Activated CD4-positive, alpha-beta T cell treated with anti-CD3 and anti-CD28 coated beads, Interleukin-2, Interleukin-4, amounts not matched to agents 100 ng/mL and 50 ng/mL, durations not matched to agents 16 hours and 8 hours (primary cell): ENCODE measurements around the gene GRID1.
A peak's percentile ranks its signal among the peaks of the same experiment; 100 is the strongest.
"Not testable (repeated sequence)": the region's sequence is repeated elsewhere in the genome, so short reads cannot be mapped to it uniquely, and the experiment has no call there.

ENCODE experiments used
- DNase-seq: peaks from one replicate; pipeline ENCODE4 v3.0.0-alpha.2; 2020; ENCODE audit warnings: low spot score

The GRID1 gene

DNA sequence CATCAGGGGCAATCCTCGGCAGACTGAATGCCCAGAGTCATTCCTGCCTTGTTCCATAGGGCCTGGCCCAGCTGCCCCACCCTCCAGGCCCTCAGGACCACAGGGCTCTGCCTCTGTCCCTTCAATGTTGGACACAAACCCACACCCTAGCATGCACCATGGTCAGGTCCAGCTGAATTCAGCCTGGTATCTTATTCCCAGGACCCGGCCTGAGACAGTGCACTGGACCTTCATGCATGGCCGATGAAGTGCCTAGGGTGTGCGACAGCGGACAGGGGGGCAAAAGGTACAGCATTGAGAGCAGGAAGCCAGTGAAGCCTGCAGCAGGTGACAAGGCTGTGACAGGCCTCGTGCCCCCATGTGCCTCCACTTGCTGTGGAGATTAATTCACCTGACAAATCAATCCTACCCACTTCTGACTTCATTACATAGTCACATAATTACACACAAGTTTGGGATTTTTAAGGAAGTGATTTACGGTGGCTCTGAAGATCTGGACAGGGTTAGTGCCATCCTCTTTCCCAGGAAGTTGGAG lies 261.9 kb downstream of the GRID1 start:
- DNase-seq: no peak

GRCh38 chr10:86104156-86104555 lies 262.4 kb downstream of the GRID1 start:
- DNase-seq: no peak

DNA sequence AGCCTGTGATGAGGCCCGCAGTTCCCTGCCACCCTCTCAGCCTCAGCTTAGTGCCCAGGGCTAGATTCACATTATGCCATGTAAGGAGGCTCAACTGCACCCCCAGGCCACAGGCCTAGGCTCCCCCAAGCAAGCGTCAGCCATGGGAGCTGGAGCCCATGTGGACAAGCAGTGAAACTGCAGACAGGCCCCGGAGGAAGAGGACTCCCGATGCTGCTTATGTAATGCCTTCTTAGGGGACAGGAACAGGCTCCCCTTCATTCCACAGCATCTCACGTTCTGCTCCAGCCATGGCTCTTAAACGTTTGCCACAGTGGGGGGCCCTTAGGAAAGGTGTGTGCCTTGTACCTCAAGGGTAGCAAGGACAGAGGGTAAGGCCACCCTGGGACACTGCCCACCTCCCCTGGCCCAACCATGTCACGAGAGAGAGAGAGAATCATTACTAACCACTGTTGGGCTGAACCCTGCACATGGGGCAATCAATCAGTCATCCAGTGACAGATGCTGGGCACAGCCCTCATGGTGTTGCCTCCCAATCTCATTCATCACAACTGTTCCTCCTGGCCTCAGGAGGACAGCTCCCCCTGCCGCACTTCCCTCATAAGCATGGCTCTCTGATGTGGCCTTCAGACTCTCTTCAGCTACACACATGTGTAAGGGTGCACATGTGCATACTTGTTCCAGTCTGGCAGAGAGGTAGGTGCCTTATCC lies 263.0 kb downstream of the GRID1 start:
- DNase-seq: no peak

DNA sequence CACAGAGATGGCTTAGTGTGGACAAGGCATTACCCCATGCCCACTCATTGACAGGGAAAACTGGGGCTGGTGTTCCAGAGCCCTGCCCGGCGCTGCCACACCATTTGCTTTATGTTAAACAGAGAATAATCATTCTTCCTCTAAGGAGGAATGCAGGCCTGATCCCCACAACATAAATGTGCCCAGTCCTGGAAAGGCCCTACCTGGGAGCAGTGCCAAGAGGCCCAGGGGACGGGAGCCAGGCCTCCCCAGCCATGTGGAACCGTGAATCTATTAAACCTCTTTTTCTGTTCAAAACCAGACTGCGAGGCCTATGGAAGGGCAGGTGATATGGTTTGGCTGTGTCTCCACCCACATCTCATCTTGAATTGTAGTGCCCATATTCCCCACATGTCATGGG lies 264.1 kb downstream of the GRID1 start:
- no peak for DNase-seq

DNA sequence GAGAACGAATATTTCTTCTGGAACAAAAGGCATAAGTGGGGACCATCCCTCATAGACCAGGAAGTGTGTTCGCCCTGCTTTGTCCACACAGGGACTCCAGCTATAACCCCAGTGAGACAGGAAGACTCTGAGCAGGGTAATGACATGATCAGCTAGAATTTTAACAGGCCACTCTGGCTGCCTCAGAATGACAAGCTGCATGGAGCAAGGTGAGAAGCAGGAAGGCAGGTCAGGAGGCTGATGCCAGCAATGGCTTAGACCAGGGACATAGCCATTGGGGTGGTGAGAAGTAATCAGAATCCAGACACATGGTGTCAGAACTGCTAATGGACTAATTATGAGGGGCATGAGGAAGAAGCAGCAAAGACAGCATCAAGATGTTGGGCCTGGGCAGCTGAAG lies 264.6 kb downstream of the GRID1 start:
- DNase-seq: no peak

- peak; percentile 47 for DNase-seq
Observed at GRCh38 chr10:86100581-86101061, 266.0 kb downstream of the GRID1 start.

DNA sequence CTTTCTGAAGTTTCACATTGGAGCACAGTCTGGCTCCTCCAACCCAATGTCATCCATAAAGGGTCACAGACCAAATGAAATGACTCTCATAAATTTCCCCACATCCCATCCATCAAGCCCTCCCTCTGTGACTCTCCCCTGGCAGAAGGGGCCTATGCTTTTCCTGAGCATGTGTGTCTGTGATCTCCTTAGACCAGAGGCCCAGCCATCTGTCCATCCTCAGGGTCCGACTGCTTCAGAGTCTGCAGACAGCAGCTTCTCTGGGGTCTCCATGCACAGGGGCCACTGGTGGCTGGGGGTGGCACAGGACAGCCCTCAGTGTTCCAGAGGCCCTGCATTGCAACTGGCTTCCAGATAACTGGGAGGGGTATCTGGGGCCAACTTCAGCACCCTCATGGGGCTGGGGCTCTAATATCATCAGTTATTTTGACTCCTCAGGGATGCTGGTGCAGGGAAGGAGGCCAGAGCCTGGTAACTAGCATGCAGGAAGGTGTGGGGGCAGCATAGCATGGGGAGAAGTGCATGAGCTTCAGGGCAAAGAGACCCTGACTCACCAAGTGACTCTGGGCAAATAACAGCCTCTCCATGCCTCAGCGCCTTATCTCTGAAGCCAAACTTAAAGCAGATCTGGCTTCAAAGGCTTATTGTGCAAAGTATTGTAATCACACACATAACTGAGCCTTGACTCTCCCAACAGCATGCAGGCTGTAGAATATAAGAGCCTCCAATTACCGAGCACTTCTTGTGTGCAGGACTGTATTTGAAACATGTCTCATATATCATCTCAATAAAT lies 266.9 kb downstream of the GRID1 start:
- no peak for DNase-seq

DNA sequence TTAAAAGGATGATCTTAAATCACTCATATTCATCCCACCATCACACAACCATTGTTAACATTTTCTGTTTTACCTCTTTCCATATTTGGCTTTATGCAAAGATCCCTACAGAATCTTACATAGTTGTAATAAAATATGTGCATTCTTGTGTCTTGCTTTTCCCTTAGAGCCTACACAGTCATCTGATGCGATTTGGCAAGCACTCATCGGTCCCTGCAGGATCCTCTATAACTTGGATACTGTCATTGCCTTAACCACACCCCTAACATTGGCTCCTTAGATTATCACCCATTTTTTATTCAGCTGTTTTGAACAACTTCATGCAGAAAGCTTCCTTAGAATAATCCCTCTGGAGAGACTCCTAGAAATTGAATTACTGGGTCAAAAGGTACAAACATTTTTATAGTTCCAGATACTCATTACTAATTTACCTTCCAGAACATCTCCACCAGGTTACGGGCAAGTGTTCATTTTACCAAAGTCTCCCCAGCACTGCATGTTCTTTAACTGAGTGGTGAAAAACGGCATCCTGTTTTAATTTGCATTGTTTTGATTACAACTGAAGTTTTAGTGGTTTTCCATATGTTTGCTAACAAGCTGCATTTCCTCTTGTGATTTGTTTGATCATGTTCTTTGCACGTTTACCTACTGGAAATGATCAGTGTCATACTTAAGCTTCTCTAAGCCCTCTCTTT lies 268.3 kb downstream of the GRID1 start:
- DNase-seq: no peak

DNA sequence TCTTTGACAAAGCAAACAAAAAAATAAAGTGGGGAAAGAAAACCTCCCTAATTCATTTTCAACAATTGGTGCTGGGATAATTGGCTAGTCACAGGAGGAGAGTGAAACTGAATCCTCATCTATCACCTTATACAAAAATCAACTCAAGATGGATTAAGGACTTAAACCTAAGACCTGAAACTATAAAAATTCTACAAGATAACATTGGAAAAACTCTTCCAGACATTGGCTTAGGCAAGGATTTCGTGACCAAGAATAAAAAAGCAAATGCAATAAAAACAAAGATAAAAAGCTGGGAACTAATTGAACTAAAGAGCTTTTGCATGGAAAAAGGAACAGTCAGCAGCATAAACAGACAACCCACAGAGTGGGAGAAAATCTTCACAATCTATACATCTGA lies 271.5 kb downstream of the GRID1 start:
- DNase-seq: not testable (repeated sequence)

DNA sequence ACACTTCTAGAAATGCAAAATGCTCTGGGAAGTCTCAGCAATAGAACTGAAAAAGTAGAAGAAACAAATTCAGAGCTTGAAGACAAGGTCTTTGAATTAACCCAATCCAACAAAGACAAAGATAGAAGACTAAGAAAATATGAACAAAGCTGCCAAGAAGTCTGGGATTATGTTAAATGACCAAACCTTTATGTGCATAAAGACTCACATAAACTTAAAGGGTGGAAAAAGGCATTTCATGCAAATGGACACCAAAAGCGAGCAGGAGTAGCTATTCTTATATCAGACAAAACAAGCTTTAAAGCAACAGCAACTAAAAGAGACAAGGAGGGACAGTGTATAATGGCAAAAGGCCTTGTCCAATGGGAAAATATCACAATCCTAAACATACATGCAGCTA lies 274.3 kb downstream of the GRID1 start:
- DNase-seq: not testable (repeated sequence)

DNA sequence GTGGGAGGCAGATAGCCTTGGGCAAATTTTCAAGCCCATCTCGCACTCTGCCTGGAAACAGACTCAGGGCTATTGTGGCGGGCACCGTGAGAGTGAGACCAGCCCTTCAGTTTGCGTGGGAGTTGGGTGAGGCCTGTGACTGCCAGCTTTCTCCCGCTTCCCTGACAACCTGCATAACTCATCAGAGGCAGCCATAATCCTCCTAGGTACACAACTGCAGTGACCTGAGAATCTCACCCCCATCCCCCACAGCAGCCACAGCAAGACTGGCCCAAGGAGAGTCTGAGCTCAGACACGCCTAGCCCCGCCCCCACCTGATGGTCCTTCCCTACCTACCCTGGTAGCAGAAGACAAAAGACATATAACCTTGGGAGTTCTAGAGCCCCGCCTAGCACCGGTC lies 275.4 kb downstream of the GRID1 start:
- no peak for DNase-seq

DNA sequence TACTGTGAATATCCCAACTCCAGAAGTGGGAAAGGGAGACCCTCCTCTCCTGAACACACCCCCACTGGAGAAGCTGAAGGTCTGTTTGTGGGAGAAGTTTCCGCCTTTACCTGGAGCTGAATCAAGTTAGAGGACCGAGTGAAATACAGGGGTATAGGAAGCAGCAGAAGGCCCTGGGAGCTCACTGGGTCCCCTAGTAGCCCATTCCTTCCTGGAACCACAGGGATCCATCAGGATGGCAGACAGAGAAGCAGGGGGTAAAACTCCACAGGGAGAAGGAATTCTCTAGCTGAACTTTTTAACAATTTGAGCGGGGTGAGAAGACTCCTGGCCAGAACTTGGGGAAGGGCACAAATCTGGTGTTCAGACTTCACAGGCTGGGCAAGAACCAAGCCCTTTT lies 275.8 kb downstream of the GRID1 start:
- DNase-seq: no peak

GRCh38 chr10:86087716-86088115 lies 278.9 kb downstream of the GRID1 start:
- no peak for DNase-seq

DNA sequence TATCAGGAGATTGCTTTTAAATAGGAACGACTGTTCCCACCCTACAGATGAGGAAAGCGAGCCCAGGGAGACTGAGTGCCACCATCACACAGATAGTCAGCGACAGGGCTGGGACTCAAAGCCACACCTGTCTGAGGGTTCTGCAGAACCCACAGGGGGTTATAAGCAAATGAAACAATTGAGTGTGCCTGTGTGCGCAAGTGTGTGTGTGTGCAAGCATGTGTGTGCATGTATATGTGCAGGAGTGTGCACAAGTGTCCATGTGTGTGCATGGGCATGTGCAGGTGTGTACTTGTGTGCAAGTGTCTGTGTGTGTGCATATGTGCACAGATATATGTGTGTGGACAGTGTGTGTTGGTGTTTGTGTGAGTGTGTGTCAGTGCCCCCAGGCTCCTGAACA lies 280.2 kb downstream of the GRID1 start:
- DNase-seq: no peak

GRCh38 chr10:86085686-86086085 lies 280.9 kb downstream of the GRID1 start:
- no peak for DNase-seq

DNA sequence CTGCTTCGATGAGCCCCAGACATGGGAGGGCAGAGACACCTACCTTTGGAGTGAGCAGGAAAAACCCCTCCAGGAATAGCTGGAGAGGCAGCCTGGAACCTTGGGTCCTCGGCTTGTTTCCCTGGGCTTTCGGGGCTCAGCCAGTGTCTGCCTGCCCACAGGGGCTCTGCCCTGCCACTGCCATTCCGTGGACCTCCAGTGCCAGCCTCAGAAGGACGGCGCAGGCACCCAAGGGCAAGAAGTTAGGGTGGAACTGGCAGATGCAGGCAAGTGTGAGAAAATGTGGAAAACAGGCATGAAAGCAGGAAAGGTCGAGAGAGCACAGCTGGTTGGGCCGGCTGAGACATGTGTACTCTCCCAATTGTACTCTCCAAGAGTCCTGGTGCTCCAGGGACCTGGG lies 281.5 kb downstream of the GRID1 start:
- DNase-seq: no peak

DNA sequence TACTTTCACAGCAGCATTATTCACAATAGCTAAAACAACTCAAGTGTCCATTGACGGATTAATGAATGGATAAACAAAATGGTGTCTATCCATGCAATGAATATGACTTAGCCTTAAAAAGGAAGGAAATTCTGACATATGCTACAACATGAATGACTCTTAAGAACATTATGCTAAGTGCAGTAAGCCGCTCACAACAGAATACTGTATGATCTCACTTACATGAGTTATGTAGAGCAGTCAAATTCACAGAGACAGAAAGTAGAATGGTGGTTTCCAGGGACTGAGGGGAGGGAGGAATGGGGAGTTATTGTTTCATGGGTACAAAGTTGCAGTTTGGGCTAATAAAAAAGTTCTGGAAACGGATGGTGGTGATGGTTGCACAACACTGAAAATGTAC lies 282.0 kb downstream of the GRID1 start:
- no peak for DNase-seq

DNA sequence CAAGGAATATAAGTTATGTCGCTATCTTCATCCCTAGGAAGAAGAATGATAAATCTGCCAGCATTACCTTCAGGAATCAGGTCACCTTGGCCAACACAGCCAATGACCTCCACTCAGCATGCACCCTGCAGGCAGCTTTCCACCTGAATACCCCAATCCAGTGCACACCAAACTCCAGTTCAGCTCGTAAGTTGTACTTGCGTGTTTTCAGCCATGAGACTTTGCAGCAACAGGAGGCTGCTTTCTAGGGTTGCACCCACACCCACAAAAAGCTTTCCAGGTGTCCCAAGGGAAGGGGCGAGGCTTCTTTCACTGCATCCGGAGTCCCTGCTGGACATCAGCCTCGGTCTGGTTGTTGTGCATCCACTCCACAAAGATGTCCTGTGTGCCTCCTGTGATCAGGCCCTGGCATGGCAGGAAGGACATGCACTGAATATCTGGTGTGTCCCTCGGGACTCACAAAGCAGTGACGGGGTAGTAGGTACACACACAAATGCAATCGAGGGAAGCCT lies 282.9 kb downstream of the GRID1 start:
- no peak for DNase-seq

- DNase-seq: no peak
Observed at GRCh38 chr10:86083206-86083605, 283.4 kb downstream of the GRID1 start.

DNA sequence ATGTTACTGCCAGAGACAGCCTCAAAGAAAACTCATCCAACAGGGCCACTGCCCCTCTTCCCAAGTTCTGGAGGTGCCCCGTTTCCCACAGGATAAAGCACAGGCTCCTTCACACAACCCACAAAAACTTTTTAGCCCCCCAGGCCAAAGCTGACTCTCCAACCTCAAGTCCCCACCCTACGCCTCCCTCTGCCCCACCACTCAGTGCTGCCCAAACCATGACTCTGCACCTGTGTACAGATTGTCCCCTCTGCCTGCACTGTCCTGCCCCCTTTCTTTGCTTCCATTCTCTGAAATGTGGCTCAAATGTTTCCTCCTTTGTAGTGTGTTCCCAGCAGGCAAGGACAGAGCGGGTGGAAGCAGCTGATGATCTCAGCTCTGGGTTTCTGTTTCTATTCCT lies 284.0 kb downstream of the GRID1 start:
- no peak for DNase-seq

- no peak for DNase-seq
Observed at GRCh38 chr10:86079088-86079487, 287.5 kb downstream of the GRID1 start.

- DNase-seq: no peak
Observed at GRCh38 chr10:86078639-86079035, 288.0 kb downstream of the GRID1 start.
